NB4 (cell line): ENCODE results near the gene CCDC85A.

Source experiments
- DNase-seq: peaks from one replicate; pipeline ENCODE4 v3.0.0; 2010; ENCODE audit warnings: low read depth
- H3K4me3 ChIP-seq: one replicate; pipeline ENCODE4 v1.5.1; 2011; ENCODE audit warnings: mild to moderate bottlenecking, low read depth, low read length, moderate library complexity
- MYC ChIP-seq: IDR thresholded peaks from 2 replicates; pipeline ENCODE4 v1.6.1; 2011; ENCODE audit warnings: low read depth, low read length
- POLR2A ChIP-seq: IDR thresholded peaks from 2 replicates; pipeline ENCODE4 v1.6.1; 2011; ENCODE audit warnings: mild to moderate bottlenecking; ENCODE audit not compliant: insufficient read length; ENCODE audit errors: extremely low read depth
- TF ChIP-seq, protein P1 (sequence below): IDR thresholded peaks from one replicate; pipeline ENCODE4 v1.5.1; 2012; ENCODE audit warnings: low read depth, low read length
- TF ChIP-seq, protein P2 (sequence below): IDR thresholded peaks from 2 replicates; pipeline ENCODE4 v1.6.1; 2011; ENCODE audit warnings: low read depth, low read length

Gene CCDC85A

DNA sequence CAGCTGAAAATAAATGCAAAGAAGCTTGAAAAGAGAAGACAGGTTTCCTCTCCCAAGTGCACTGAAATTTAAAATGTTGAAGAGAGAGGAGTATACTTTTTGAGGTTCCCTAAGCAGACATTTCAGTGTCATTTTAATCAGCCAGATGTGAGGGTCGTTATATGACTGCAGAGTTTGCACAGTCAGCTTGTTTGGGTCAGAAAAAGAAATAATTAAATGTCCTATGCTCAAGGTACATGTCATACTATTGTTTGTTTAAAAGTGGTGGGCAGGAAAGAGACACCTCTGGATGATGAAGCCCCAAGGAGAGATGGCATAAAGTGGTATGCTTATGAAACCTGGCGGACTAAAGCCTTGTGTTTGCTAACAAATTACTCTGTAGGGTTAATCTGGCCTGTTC lies 55.2 kb downstream of the CCDC85A start:
- TF ChIP-seq, protein P1, sequence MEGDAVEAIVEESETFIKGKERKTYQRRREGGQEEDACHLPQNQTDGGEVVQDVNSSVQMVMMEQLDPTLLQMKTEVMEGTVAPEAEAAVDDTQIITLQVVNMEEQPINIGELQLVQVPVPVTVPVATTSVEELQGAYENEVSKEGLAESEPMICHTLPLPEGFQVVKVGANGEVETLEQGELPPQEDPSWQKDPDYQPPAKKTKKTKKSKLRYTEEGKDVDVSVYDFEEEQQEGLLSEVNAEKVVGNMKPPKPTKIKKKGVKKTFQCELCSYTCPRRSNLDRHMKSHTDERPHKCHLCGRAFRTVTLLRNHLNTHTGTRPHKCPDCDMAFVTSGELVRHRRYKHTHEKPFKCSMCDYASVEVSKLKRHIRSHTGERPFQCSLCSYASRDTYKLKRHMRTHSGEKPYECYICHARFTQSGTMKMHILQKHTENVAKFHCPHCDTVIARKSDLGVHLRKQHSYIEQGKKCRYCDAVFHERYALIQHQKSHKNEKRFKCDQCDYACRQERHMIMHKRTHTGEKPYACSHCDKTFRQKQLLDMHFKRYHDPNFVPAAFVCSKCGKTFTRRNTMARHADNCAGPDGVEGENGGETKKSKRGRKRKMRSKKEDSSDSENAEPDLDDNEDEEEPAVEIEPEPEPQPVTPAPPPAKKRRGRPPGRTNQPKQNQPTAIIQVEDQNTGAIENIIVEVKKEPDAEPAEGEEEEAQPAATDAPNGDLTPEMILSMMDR: no peak
- TF ChIP-seq, protein P2, sequence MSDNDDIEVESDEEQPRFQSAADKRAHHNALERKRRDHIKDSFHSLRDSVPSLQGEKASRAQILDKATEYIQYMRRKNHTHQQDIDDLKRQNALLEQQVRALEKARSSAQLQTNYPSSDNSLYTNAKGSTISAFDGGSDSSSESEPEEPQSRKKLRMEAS: no peak
- TF ChIP-seq MYC (no peak), POLR2A (no peak)
- no peak for DNase-seq
- no peak overlapping the region for H3K4me3 ChIP-seq

DNA sequence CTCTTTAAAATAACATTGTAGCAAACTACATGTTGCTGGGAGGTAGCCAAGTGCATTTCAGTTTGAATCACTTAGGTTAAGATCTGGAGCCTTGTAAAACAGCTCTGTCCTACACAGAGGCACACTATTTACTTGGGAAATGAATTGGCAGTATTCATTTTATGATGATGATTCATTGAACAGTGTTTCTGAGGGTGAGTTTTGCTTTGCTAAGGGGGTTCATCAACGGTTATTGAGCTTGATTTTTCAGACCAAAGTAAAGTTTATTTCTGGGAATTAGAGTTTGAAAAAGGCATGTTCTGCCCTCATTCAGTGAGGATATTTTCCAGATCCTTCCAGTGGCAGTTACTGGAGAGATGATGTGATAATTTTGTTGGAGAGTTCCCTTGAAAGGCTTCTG lies 55.6 kb downstream of the CCDC85A start:
- TF ChIP-seq, protein P2: no peak
- TF ChIP-seq, protein P1: no peak
- no peak for TF ChIP-seq MYC
- no peak for TF ChIP-seq POLR2A
- no peak for DNase-seq
- no peak overlapping the region for H3K4me3 ChIP-seq

DNA sequence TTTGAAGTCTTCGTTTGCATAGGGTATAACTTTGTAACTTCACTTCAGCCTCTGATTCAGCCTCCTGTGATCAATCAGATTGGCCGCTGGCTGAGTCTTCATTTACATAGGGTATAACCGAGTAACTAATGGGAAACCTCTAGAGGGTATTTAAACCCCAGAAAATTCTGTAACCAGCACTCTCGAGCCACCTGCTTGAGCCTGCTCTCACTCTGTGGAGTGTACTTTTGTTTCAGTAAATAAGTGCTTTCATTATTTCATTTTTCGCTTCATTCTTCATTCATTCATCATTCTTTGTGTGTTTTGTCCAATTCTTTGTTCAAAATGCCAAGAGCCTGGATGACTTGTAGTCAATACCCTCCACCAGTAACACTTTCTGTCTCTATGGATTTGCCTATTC lies 56.4 kb downstream of the CCDC85A start:
- no peak for DNase-seq
- no peak for TF ChIP-seq MYC
- TF ChIP-seq, protein P1: no peak
- TF ChIP-seq, protein P2: no peak
- TF ChIP-seq POLR2A: no peak
- no peak overlapping the region for H3K4me3 ChIP-seq

DNA sequence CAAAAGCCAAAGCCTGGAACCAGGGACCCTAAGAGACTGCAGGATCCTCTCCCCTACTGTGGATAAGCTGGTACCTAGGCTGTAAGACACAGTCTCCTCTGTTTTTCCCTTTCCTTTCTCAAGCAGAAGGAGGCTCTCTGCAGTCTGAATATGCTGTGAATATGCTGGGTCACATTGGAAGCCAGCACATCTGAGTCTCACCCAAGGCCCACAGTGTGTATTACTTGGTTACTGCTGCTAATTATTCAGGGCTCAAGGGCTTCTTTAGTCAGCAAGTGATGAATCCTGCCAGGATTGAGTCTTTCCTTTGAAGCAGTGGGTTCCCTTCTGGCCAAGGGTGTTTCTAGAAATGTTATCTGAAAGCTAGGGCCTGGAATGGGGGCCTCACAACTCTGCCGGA lies 60.7 kb downstream of the CCDC85A start:
- H3K4me3 ChIP-seq: no peak overlapping the region
- TF ChIP-seq, protein P2: no peak
- TF ChIP-seq POLR2A: no peak
- TF ChIP-seq MYC: no peak
- TF ChIP-seq, protein P1: no peak
- no peak for DNase-seq

DNA sequence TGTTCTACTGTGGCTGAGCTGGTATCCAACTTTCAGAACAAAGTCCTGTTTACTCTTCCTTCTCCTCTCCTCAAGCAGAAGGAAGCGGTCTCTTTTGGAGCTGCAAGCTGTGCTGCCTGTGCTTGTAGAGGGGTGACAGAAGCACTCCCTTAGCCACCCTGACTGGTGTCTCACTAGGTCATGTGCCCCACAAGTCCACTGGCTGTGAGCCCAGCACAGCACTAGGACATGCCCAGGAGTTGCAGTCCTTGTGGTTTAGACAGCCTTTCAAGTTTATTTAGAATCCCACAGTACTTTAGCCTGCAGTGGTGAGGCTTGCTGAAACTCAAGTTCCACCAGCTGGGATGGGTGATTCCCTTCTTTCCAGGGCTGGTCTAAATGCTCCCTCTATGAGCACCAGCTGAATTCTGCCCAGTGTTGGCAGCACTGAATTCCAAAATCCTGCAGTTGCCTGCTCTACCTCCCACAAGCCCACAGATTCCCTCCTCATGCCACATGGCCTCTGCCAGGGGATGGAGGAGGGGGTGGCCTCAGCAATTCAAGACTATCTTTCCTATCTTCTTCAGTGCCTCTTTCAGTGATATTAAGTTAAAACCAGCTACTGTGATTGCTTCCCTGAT lies 61.2 kb downstream of the CCDC85A start:
- DNase-seq: no peak
- no peak for TF ChIP-seq MYC
- TF ChIP-seq, protein P2: no peak
- TF ChIP-seq, protein P1: no peak
- no peak for TF ChIP-seq POLR2A
- H3K4me3 ChIP-seq: no peak overlapping the region
